Measurements from ENCODE around the gene ELMO1.

- no peak for TF ChIP-seq POLR2A (IDR thresholded peaks at IDR 0.05)
- TF ChIP-seq, protein P1, sequence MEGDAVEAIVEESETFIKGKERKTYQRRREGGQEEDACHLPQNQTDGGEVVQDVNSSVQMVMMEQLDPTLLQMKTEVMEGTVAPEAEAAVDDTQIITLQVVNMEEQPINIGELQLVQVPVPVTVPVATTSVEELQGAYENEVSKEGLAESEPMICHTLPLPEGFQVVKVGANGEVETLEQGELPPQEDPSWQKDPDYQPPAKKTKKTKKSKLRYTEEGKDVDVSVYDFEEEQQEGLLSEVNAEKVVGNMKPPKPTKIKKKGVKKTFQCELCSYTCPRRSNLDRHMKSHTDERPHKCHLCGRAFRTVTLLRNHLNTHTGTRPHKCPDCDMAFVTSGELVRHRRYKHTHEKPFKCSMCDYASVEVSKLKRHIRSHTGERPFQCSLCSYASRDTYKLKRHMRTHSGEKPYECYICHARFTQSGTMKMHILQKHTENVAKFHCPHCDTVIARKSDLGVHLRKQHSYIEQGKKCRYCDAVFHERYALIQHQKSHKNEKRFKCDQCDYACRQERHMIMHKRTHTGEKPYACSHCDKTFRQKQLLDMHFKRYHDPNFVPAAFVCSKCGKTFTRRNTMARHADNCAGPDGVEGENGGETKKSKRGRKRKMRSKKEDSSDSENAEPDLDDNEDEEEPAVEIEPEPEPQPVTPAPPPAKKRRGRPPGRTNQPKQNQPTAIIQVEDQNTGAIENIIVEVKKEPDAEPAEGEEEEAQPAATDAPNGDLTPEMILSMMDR (IDR thresholded peaks at IDR 0.05): no peak
These were observed 7.3 kb downstream of the ELMO1 start for GRCh38 chr7:37441386-37441760.

All from body of pancreas (tissue), 4 donors.